ENCODE data around the gene ACSM2A. TPM values are rescaled to one million over a fixed set of nuclear protein-coding genes. Genes with fewer than 3 reads are reported as not detected.
"Not testable (repeated sequence)": the region's sequence is repeated elsewhere in the genome, so short reads cannot be mapped to it uniquely, and the experiment has no call there.

The ACSM2A gene
- total RNA-seq, 1 donor from 2014 or later: not detected

DNA sequence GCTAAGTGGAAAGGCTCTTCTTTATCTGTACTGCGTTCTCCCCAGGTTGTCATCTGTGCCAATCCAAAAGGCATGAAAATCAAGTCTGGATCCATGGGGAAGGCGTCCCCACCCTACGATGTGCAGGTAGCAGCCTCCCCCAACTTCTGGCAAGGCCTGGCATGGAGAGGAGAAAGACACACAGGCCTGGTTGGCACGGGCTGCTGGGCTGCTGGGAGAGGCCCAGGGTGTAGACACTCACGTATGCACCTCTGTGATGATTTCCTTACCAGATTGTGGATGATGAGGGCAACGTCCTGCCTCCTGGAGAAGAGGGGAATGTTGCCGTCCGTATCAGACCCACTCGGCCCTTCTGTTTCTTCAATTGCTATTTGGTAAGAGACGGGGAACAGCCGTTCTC is 20.4 kb upstream of the ACSM2A start:
- H3K4me1 Mint-ChIP-seq: no peaks in the 10 kb centered on the region
- H3K27ac Mint-ChIP-seq: no peak overlapping the region

DNA sequence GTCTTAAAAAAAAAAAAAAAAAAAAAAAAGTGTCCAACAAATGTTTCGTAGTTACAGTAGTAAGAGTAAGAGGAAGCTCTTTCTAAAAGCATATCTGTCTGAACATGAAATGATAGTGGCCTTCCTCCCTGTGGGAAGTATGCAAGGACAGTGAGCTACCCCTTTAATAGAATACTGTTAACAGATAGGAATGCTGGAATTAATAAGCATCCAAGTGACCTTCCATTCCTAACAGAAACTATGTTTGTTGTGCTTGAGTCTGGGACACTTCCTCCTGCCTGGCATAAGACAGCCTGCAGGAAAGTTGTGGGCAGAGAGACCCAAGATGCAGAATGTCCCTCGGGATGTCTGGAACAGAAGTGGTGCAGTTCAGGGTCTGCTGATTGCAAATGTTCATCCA is 12.4 kb upstream of the ACSM2A start:
- H3K27ac Mint-ChIP-seq; H3K27me3 Mint-ChIP-seq (ENCODE audit: low read depth); H3K9me3 Mint-ChIP-seq; H3K36me3 Mint-ChIP-seq; DNase-seq (ENCODE audit: low spot score in 2 of 2, unreplicated experiment in 2 of 2); H3K4me3 Mint-ChIP-seq; H3K4me1 Mint-ChIP-seq: not testable (repeated sequence)

More for the DNA sequence above, 20.4 kb upstream of the ACSM2A start:
- no peaks in the 10 kb centered on the region for H3K36me3 Mint-ChIP-seq
- TF ChIP-seq, protein P1, sequence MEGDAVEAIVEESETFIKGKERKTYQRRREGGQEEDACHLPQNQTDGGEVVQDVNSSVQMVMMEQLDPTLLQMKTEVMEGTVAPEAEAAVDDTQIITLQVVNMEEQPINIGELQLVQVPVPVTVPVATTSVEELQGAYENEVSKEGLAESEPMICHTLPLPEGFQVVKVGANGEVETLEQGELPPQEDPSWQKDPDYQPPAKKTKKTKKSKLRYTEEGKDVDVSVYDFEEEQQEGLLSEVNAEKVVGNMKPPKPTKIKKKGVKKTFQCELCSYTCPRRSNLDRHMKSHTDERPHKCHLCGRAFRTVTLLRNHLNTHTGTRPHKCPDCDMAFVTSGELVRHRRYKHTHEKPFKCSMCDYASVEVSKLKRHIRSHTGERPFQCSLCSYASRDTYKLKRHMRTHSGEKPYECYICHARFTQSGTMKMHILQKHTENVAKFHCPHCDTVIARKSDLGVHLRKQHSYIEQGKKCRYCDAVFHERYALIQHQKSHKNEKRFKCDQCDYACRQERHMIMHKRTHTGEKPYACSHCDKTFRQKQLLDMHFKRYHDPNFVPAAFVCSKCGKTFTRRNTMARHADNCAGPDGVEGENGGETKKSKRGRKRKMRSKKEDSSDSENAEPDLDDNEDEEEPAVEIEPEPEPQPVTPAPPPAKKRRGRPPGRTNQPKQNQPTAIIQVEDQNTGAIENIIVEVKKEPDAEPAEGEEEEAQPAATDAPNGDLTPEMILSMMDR (IDR thresholded peaks at IDR 0.05; ENCODE audit: unreplicated experiment): no peak
- no peak overlapping the region for H3K4me3 Mint-ChIP-seq
- no peak for DNase-seq (ENCODE audit: low spot score in 2 of 2, unreplicated experiment in 2 of 2)
- peaks cover 1% of the 10 kb centered on the region for H3K27me3 Mint-ChIP-seq (ENCODE audit: low read depth)
- H3K9me3 Mint-ChIP-seq: peaks cover 4% of the 10 kb centered on the region

DNA sequence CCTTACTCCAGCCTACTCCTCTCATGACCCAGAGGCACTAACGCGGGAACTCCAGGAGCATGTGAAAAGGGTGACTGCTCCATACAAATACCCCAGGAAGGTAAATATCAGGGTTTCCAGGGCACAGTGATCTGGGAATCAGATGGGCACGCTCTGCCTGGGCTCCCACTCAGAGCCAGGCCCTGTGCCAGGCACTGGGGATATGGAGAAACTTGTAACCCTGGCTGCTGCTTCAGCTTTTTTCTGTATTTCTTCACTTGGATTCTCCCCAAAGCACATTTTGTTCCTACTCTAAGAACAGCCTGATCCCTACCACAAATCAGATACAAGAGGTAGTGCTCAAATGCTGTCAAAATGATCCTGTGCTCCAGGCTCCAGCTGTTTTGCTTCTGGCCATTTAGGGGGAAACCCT is 11.5 kb upstream of the ACSM2A start:
- H3K36me3 Mint-ChIP-seq; H3K27me3 Mint-ChIP-seq (ENCODE audit: low read depth); H3K4me1 Mint-ChIP-seq; H3K4me3 Mint-ChIP-seq; DNase-seq (ENCODE audit: low spot score in 2 of 2, unreplicated experiment in 2 of 2); H3K27ac Mint-ChIP-seq; H3K9me3 Mint-ChIP-seq: not testable (repeated sequence)

DNA sequence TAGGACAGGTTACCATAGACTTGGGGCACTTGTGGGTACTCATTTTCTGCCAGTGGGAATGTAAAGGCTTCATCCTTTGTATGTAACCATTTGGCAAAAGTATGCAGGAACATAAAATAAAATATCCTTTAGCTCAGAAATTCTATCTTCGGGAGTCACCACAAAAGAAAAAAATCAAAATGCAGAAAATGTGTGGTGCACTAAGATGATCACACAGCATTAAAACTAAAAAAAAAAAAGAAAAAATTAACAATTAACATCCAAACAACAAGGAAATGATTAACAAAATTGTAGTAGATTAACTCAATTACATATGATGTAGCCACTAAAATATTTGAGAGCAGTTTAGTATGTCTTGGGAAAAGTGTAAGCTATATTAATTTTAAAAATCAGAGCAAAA is 10.6 kb upstream of the ACSM2A start:
- not testable (repeated sequence) for H3K4me3 Mint-ChIP-seq; H3K4me1 Mint-ChIP-seq; H3K9me3 Mint-ChIP-seq; H3K36me3 Mint-ChIP-seq; H3K27me3 Mint-ChIP-seq (ENCODE audit: low read depth); DNase-seq (ENCODE audit: low spot score in 2 of 2, unreplicated experiment in 2 of 2); H3K27ac Mint-ChIP-seq

DNA sequence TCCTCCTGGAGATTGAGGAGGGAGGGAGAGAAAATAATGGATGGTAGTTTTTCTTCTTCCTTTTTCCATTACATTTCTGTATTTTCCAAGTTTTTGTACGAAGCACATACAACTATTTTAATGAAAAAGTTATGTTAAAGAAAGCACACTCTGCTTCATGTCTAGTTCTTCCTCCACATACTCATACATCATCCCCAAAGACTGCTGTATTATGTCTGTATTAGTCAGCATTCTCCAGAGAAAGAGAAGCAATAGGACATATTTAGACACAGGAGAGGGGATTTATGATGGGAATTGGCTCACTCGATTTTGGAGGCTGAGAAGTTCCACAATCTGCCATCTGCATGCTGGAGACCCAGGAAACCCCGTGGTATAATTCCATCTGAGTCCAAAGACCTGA is 10.1 kb upstream of the ACSM2A start:
- Mint-ChIP-seq H3K4me3 (no peak overlapping the region), H3K9me3 (no peaks in the 10 kb centered on the region), H3K36me3 (no peaks in the 10 kb centered on the region), H3K27me3 (ENCODE audit: low read depth) (no peaks in the 10 kb centered on the region), H3K27ac (no peak overlapping the region), H3K4me1 (no peaks in the 10 kb centered on the region)
- no peak for DNase-seq (ENCODE audit: low spot score in 2 of 2, unreplicated experiment in 2 of 2)
- TF ChIP-seq, protein P1 (IDR thresholded peaks at IDR 0.05; ENCODE audit: unreplicated experiment): no peak

DNA sequence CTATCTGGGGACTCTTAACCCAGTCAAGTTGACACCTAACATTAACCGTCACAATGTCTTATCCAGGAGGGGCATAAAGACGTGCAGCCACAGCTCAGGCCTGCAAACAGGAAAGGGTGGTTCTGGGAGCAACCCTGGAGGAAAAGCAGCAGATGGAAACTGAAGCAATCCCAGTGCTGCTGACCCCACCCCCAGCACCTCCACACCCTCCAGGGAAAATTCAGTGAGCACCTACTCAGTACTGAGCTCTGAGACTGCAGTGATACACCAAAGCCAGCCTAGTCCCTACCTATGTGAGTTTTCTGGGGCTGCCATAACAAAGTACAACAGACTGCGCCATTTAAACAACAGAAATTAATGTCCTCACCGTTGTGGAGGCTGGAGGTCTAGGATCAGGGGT is 9.5 kb upstream of the ACSM2A start:
- not testable (repeated sequence) for DNase-seq (ENCODE audit: low spot score in 2 of 2, unreplicated experiment in 2 of 2); H3K4me3 Mint-ChIP-seq; H3K4me1 Mint-ChIP-seq; H3K27ac Mint-ChIP-seq; H3K36me3 Mint-ChIP-seq; H3K27me3 Mint-ChIP-seq (ENCODE audit: low read depth); H3K9me3 Mint-ChIP-seq

DNA sequence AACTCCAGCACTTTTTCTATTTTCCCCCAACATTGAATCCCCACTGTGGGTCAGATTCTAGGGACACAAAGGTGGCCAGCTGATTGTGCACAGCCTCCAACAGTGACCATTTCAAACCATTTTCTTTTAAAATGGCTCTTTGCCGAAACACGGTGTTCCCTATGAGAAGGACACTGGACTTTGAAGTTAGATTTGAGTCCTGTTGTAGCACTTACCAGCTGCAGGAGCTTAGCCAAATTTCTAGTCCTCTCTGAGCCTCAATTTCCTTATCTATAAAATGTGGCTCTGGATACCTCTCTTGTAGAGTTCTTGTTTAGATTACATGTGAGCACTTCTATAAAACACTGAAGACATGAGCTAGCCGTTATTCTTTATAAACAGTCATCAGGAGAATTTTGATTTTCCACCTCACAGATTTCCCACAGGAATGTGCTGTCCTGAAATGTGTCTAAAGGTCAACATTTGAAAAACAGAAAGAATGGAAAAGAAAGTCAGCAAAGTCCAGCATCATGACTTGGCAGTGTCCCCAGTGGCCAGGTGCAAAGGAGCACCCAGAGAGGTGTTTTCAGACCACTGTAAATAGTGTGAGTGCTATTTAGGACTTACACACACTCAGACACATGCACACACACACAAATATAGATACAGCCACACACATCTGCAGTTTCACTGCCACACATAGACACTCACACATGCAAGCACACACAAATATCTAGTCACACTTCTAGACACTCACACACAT is 4.5 kb upstream of the ACSM2A start:
- H3K36me3 Mint-ChIP-seq; H3K4me3 Mint-ChIP-seq; H3K4me1 Mint-ChIP-seq; H3K27ac Mint-ChIP-seq; H3K9me3 Mint-ChIP-seq; DNase-seq (ENCODE audit: low spot score in 2 of 2, unreplicated experiment in 2 of 2); H3K27me3 Mint-ChIP-seq (ENCODE audit: low read depth): not testable (repeated sequence)

DNA sequence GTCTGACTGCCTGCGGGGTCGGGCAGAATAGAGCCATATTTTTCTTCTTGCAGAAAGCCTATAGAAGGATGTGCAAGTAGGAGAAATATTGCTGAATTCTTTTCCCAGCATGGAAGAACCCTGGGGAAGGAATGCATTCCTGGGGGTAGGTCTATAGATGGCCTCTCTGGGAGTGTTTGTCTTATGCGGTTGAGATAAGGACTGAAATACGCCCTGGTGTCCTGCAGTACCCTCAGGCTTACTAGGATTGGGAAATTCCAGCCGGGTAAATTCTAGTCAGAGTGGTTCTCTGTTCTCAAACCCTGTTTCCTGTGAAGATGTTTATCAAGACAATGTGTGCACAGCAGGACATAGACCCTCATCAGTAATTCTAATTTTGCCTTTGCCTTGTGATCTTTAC is 2.3 kb downstream of the ACSM2A start:
- H3K9me3 Mint-ChIP-seq: peaks cover 11% of the 10 kb centered on the region
- H3K4me1 Mint-ChIP-seq; H3K36me3 Mint-ChIP-seq; DNase-seq (ENCODE audit: low spot score in 2 of 2, unreplicated experiment in 2 of 2); H3K27me3 Mint-ChIP-seq (ENCODE audit: low read depth); H3K27ac Mint-ChIP-seq; H3K4me3 Mint-ChIP-seq: not testable (repeated sequence)

DNA sequence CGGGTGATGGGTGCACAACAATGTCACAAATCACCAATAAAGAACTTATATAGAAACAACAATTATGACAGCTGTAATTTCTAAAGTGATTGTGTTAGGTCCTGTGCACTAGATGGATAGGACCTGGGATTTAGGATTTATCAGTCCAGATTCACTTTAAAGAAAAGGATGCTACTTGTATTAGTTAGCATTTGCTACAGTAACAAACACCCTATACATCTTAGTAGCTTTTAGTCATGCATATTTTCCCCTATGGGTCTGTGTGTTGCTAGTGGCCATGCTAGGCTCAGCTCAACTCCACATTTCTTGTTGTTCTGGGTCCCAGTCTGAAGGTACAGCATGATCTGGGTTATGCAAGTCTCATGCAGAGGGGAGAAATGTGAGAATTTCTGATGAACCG is 7.9 kb downstream of the ACSM2A start:
- not testable (repeated sequence) for H3K4me3 Mint-ChIP-seq; H3K27me3 Mint-ChIP-seq (ENCODE audit: low read depth); H3K36me3 Mint-ChIP-seq; H3K27ac Mint-ChIP-seq; DNase-seq (ENCODE audit: low spot score in 2 of 2, unreplicated experiment in 2 of 2); H3K4me1 Mint-ChIP-seq
- peaks cover 32% of the 10 kb centered on the region for H3K9me3 Mint-ChIP-seq

DNA sequence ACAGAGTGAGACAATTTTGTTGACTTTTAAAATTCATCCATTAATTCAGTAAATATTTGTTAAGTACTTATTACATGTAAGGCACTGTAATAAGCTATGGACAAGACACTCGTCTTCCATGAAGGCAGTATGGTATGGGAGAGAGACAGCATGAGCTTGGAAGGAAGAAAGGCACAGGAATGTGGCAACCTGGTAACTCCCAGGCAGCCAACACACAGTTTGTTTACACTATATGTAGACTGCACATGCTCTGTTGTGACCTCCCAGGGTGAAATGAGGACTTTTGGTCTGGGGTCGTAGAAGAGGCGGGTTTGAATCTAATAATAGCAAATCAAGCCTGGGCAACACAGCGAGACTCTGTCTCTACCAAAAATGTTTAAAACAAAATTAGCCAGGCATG is 9.0 kb downstream of the ACSM2A start:
- peaks cover 35% of the 10 kb centered on the region for H3K9me3 Mint-ChIP-seq
- not testable (repeated sequence) for H3K4me3 Mint-ChIP-seq; DNase-seq (ENCODE audit: low spot score in 2 of 2, unreplicated experiment in 2 of 2); H3K36me3 Mint-ChIP-seq; H3K27ac Mint-ChIP-seq; H3K4me1 Mint-ChIP-seq; H3K27me3 Mint-ChIP-seq (ENCODE audit: low read depth)

DNA sequence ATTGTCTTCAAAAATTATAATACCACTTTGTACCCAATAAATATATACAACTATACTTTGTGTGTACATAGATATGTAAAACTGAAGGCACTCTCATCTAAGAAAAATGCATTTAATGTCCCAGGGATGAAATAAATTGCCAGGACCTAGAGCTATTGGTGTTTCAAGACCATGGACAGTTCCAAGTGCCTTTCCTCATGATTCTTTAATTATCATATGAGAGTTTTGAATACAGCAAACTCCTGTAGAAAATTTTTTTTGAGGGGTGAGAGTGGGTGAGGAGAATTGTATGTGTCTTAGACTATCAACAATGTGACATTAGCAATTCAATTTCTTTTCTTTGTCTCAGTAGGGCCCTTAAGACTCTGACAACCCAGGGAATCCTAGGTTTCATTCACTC is 17.6 kb downstream of the ACSM2A start:
- not testable (repeated sequence) for H3K36me3 Mint-ChIP-seq, H3K27ac Mint-ChIP-seq
- peaks cover 50% of the 10 kb centered on the region for H3K9me3 Mint-ChIP-seq

DNA sequence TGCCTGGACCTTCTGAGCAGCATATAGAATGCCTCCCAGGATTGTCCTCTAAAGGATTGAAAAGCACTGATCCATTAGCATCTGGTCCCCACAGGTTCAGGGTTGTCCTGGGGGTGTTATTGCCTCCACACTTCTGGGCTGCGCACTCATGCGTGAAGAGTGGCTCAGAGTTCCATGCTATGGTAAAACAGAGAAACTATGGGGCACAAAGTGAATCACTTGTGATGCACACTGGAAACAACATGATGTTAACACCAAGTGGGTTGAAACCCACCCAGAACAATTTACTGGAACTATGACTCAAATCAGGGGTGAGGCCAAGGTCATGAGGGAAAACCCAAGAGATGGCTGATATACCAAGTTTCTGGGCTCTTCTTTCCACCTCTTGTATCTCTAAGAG is 18.6 kb downstream of the ACSM2A start:
- H3K4me1 Mint-ChIP-seq; H3K36me3 Mint-ChIP-seq; H3K4me3 Mint-ChIP-seq; H3K27ac Mint-ChIP-seq; DNase-seq (ENCODE audit: low spot score in 2 of 2, unreplicated experiment in 2 of 2); H3K27me3 Mint-ChIP-seq (ENCODE audit: low read depth): not testable (repeated sequence)
- H3K9me3 Mint-ChIP-seq: peaks cover 47% of the 10 kb centered on the region

More for the DNA sequence above, 17.6 kb downstream of the ACSM2A start:
- not testable (repeated sequence) for H3K4me1 Mint-ChIP-seq; H3K4me3 Mint-ChIP-seq; DNase-seq (ENCODE audit: low spot score in 2 of 2, unreplicated experiment in 2 of 2); H3K27me3 Mint-ChIP-seq (ENCODE audit: low read depth)

DNA sequence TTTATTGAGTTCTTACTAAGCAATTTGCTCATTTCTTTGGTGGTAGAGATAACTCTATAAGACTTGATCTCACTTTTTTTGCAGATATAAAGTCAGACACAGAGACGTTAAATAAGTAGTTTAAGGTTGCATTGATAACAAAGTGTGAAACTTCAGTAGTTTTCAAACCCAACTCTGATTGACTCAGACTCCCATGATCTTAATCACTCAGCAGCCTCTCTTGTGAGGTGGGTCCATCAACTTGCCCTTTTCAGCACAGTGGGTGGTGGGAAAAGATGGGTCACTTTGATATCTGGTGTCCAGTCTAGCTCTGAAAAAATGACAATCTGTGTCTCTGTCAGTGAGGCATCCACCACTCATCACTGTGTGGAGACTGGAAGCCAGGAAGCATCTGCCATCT is 19.4 kb downstream of the ACSM2A start:
- not testable (repeated sequence) for H3K27me3 Mint-ChIP-seq (ENCODE audit: low read depth)

More for the DNA sequence above, 19.4 kb downstream of the ACSM2A start:
- H3K4me1 Mint-ChIP-seq; H3K36me3 Mint-ChIP-seq; H3K4me3 Mint-ChIP-seq; H3K27ac Mint-ChIP-seq; DNase-seq (ENCODE audit: low spot score in 2 of 2, unreplicated experiment in 2 of 2): not testable (repeated sequence)
- H3K9me3 Mint-ChIP-seq: peaks cover 51% of the 10 kb centered on the region

All from mesothelial cell of epicardium (in vitro differentiated cells).